MCF 10A (cell line): Measurements from ENCODE around the gene RERE. TPM values are rescaled to one million over a fixed set of nuclear protein-coding genes. Genes with fewer than 3 reads are reported as not detected.

Experiments
- BruUV-seq: library from RNA; stranded (reverse); fragments of 400-500 nt; replicated peaks from 2 replicates; lab custom pipeline; 2021; lab: Mats Ljungman, UMichigan
- CTCF ChIA-PET: fragments of 300-600 bp; sonication (Branson Sonifier 250); formaldehyde crosslinking; extraction: SDS; loops from one replicate; lab custom pipeline; 2021; ENCODE audit warnings: antibody characterized with exemption, inconsistent platforms; lab: Yijun Ruan, JAX
- POLR2A ChIA-PET: fragments of 300-600, 350-650 bp; sonication (Branson Sonifier 250); formaldehyde crosslinking; extraction: SDS; loops from one replicate; lab custom pipeline; 2020; ENCODE audit warnings: antibody characterized with exemption, inconsistent platforms; lab: Yijun Ruan, JAX
- DNase-seq: peaks from one replicate; pipeline ENCODE4 v3.0.0-alpha.2; 2018; ENCODE audit not compliant: unreplicated experiment
- H3K27ac Mint-ChIP-seq: one replicate; pipeline ENCODE4 v1.8.0; 2022; ENCODE audit warnings: mild to moderate bottlenecking, low read depth, mixed read lengths; ENCODE audit not compliant: unreplicated experiment
- H3K27me3 Mint-ChIP-seq: one replicate; pipeline ENCODE4 v1.8.0; 2022; ENCODE audit warnings: mixed read lengths; ENCODE audit not compliant: insufficient read depth, unreplicated experiment
- H3K36me3 Mint-ChIP-seq: one replicate; pipeline ENCODE4 v1.8.0; 2022; ENCODE audit warnings: mild to moderate bottlenecking, moderate library complexity, mixed read lengths; ENCODE audit not compliant: insufficient read depth, unreplicated experiment
- H3K4me1 Mint-ChIP-seq: one replicate; pipeline ENCODE4 v1.8.0; 2022; ENCODE audit warnings: mixed read lengths; ENCODE audit not compliant: insufficient read depth, unreplicated experiment
- H3K4me3 Mint-ChIP-seq: one replicate; pipeline ENCODE4 v1.8.0; 2022; ENCODE audit warnings: mild to moderate bottlenecking, moderate library complexity, mixed read lengths; ENCODE audit not compliant: unreplicated experiment
- H3K9me3 Mint-ChIP-seq: one replicate; pipeline ENCODE4 v1.8.0; 2022; ENCODE audit warnings: mixed read lengths; ENCODE audit not compliant: unreplicated experiment
- CTCF ChIP-seq: fragments of 200-600 bp; IDR thresholded peaks from one replicate; pipeline ENCODE4 v1.8.0; 2022; ENCODE audit warnings: antibody characterized with exemption, mild to moderate bottlenecking; ENCODE audit not compliant: unreplicated experiment
- intact Hi-C: fragments of 100-400 bp; cut with micrococcal nuclease; formaldehyde crosslinking; loops from 2 replicates; pipeline ENCODE4 v1.14.1; 2022
- total RNA-seq: library from RNA; stranded (reverse); gene quantifications from 2 replicates; pipeline ENCODE4 v1.2.3, GENCODE V29; 2022

RERE gene
- total RNA-seq, 1 experiment from 2014 or later: 48.4 TPM

- Mint-ChIP-seq H3K36me3 (peaks cover 22% of the 10 kb centered on the region), H3K9me3 (no peaks in the 10 kb centered on the region), H3K27ac (no peak overlapping the region), H3K4me3 (no peak overlapping the region), H3K27me3 (no peaks in the 10 kb centered on the region), H3K4me1 (peaks cover 26% of the 10 kb centered on the region)
- no peak for TF ChIP-seq CTCF
- intact Hi-C loops: no loop called here
- DNase-seq: no peak
- POLR2A ChIA-PET: no interaction called here
- no TSS peak for BruUV-seq
- CTCF ChIA-PET: no interaction called here
These were observed 351.7 kb downstream of the RERE start for GRCh38 chr1:8465692-8466091.

- BruUV-seq: no TSS peak
- POLR2A ChIA-PET: no interaction called here
- Mint-ChIP-seq H3K27me3 (no peaks in the 10 kb centered on the region), H3K4me1 (peaks cover 26% of the 10 kb centered on the region), H3K9me3 (no peaks in the 10 kb centered on the region), H3K4me3 (no peak overlapping the region), H3K36me3 (peaks cover 22% of the 10 kb centered on the region), H3K27ac (no peak overlapping the region)
- CTCF ChIA-PET: no interaction called here
- no peak for DNase-seq
- TF ChIP-seq CTCF: no peak
- intact Hi-C loops: no loop called here
These were observed 352.4 kb downstream of the RERE start for GRCh38 chr1:8465013-8465412.

- no TSS peak for BruUV-seq
- no peak for DNase-seq
- peak overlapping the region; percentile 13 for H3K27ac Mint-ChIP-seq
- H3K27me3 Mint-ChIP-seq: no peaks in the 10 kb centered on the region
- peaks cover 26% of the 10 kb centered on the region for H3K36me3 Mint-ChIP-seq
- ChIA-PET CTCF (no interaction called here), POLR2A (no interaction called here)
- no peaks in the 10 kb centered on the region for H3K9me3 Mint-ChIP-seq
- peaks cover 26% of the 10 kb centered on the region for H3K4me1 Mint-ChIP-seq
- no peak overlapping the region for H3K4me3 Mint-ChIP-seq
- intact Hi-C loops: no loop called here
- TF ChIP-seq CTCF: no peak
These were observed 353.1 kb downstream of the RERE start for GRCh38 chr1:8464377-8464776.

- DNase-seq: no peak
- CTCF ChIA-PET: no interaction called here
- Mint-ChIP-seq H3K9me3 (no peaks in the 10 kb centered on the region), H3K27ac (peak overlapping the region; percentile 31), H3K36me3 (peaks cover 22% of the 10 kb centered on the region), H3K27me3 (no peaks in the 10 kb centered on the region), H3K4me1 (peaks cover 26% of the 10 kb centered on the region), H3K4me3 (no peak overlapping the region)
- intact Hi-C loops: no loop called here
- TF ChIP-seq CTCF: no peak
- BruUV-seq: no TSS peak
- POLR2A ChIA-PET: interaction anchor here (0.9 kb wide), 2 partner anchors 29 to 62 kb away, joined by 3 to 4 read pairs; no protein-coding TSS in a partner anchor
These were observed 354.1 kb downstream of the RERE start for GRCh38 chr1:8463144-8463927.
